OCI-LY3 (cell line): ENCODE data around the gene MARCHF4.

Source experiments
- H2AFZ ChIP-seq: fragments of 200-600, 300-600 bp; shearing (Covaris generic); 2 replicates; pipeline ENCODE4 v1.6.0; 2014; ENCODE audit warnings: antibody characterized with exemption, low read depth, low read length
- H3K27ac ChIP-seq: fragments of 200-600, 300-600 bp; sonication (generic); 2 replicates; pipeline ENCODE4 v1.5.1; 2014; ENCODE audit warnings: mild to moderate bottlenecking, low read length, moderate library complexity, mixed read lengths
- H3K27me3 ChIP-seq: fragments of 200-600, 300-600 bp; sonication (generic); 2 replicates; pipeline ENCODE4 v1.6.1; 2014; ENCODE audit warnings: low read depth, low read length, mixed read lengths
- H3K36me3 ChIP-seq: fragments of 200-600, 300-600 bp; sonication (generic); replicated peaks from 2 replicates; pipeline ENCODE3; 2014; ENCODE audit warnings: low read depth, low read length, mixed read lengths
- H3K4me1 ChIP-seq: fragments of 300-600, 200-600 bp; sonication (generic); 2 replicates; pipeline ENCODE4 v1.6.1; 2014; ENCODE audit warnings: low read length, mixed read lengths
- H3K4me2 ChIP-seq: fragments of 200-600, 300-600 bp; sonication (generic); 2 replicates; pipeline ENCODE4 v1.6.1; 2014; ENCODE audit warnings: low read length, mixed read lengths
- H3K4me3 ChIP-seq: fragments of 300-600, 200-600 bp; sonication (generic); 2 replicates; pipeline ENCODE4 v1.5.1; 2014; ENCODE audit warnings: antibody characterized with exemption, mild to moderate bottlenecking, low read length, moderate library complexity
- H3K79me2 ChIP-seq: fragments of 300-600, 200-600 bp; shearing (Covaris generic); 2 replicates; pipeline ENCODE4 v1.6.1; 2014; ENCODE audit warnings: mild to moderate bottlenecking, low read length, mixed read lengths
- H3K9ac ChIP-seq: fragments of 300-600, 200-600 bp; shearing (Covaris generic); 2 replicates; pipeline ENCODE4 v1.6.0; 2014; ENCODE audit warnings: mild to moderate bottlenecking, low read length, moderate library complexity
- H3K9me3 ChIP-seq: fragments of 200-600, 300-600 bp; shearing (Covaris generic); 2 replicates; pipeline ENCODE4 v1.6.1; 2014; ENCODE audit warnings: low read length, mixed read lengths; ENCODE audit not compliant: insufficient read depth
- H4K20me1 ChIP-seq: fragments of 200-600, 300-600 bp; sonication (generic); 2 replicates; pipeline ENCODE4 v1.6.1; 2016; ENCODE audit warnings: low read length, mixed read lengths; ENCODE audit not compliant: insufficient read depth
- CTCF ChIP-seq: fragments of 200-600, 300-600 bp; sonication (generic); IDR thresholded peaks from 2 replicates; pipeline ENCODE4 v1.5.1; 2014; ENCODE audit warnings: antibody characterized with exemption, low read length, low read depth
- EZH2phosphoT487 ChIP-seq: fragments of 200-600 bp; shearing (Covaris generic); IDR thresholded peaks from 2 replicates; pipeline ENCODE4 v1.6.1; 2018; ENCODE audit warnings: antibody characterized with exemption, mixed run types, low read depth

The MARCHF4 gene

GRCh38 chr2:216354306-216354705 lies 18.0 kb downstream of the MARCHF4 start:
- Histone ChIP-seq H3K79me2 (no peaks in the 10 kb centered on the region), H4K20me1 (no peaks in the 10 kb centered on the region), H3K4me1 (no peaks in the 10 kb centered on the region), H3K4me2 (no peak overlapping the region), H2AFZ (no peak overlapping the region), H3K36me3 (no peaks in the 10 kb centered on the region), H3K27ac (no peak overlapping the region), H3K9me3 (no peaks in the 10 kb centered on the region), H3K4me3 (no peak overlapping the region), H3K9ac (no peak overlapping the region), H3K27me3 (peaks cover 16% of the 10 kb centered on the region)
- TF ChIP-seq EZH2phosphoT487 (no peak), CTCF (no peak)

- Histone ChIP-seq H3K27me3 (0 out of 2 replicates have a peak, but pooled peaks cover 2% of the 10 kb centered on the region), H4K20me1 (no peaks in the 10 kb centered on the region), H3K79me2 (no peaks in the 10 kb centered on the region), H2AFZ (no peak overlapping the region), H3K27ac (no peak overlapping the region), H3K36me3 (no peaks in the 10 kb centered on the region), H3K9ac (no peak overlapping the region), H3K4me1 (no peaks in the 10 kb centered on the region), H3K4me2 (no peak overlapping the region), H3K9me3 (no peaks in the 10 kb centered on the region), H3K4me3 (no peak overlapping the region)
- TF ChIP-seq EZH2phosphoT487 (no peak), CTCF (no peak)
These were observed 19.5 kb downstream of the MARCHF4 start for GRCh38 chr2:216352653-216353270.

GRCh38 chr2:216351172-216351925 lies 20.9 kb downstream of the MARCHF4 start:
- Histone ChIP-seq H3K4me2 (no peak overlapping the region), H3K4me3 (no peak overlapping the region)

More at GRCh38 chr2:216351172-216351925, 20.9 kb downstream of the MARCHF4 start:
- H2AFZ ChIP-seq = no peak overlapping the region
- no peak overlapping the region for H3K27ac ChIP-seq
- no peaks in the 10 kb centered on the region for H4K20me1 ChIP-seq
- no peak overlapping the region for H3K9ac ChIP-seq
- no peak for TF ChIP-seq CTCF
- no peak for TF ChIP-seq EZH2phosphoT487
- peaks cover 10% of the 10 kb centered on the region for H3K4me1 ChIP-seq
- H3K27me3 ChIP-seq = no peaks in the 10 kb centered on the region
- no peaks in the 10 kb centered on the region for H3K9me3 ChIP-seq
- no peaks in the 10 kb centered on the region for H3K79me2 ChIP-seq
- no peaks in the 10 kb centered on the region for H3K36me3 ChIP-seq
